Stimulated activated CD8-positive, alpha-beta memory T cell treated with anti-CD3 and anti-CD28 coated beads, Interleukin-15, amount 100 ng/mL, for 4 hours (primary cell): ENCODE data around the gene SPRYD3.
"Not testable (repeated sequence)": the region's sequence is repeated elsewhere in the genome, so short reads cannot be mapped to it uniquely, and the experiment has no call there.

Experiments
- DNase-seq, 2 donors: peaks; one replicate each; pipeline ENCODE4 v3.0.0-alpha.2; 2020; ENCODE audit warnings: low read depth in 2 of 2

Gene SPRYD3

DNA sequence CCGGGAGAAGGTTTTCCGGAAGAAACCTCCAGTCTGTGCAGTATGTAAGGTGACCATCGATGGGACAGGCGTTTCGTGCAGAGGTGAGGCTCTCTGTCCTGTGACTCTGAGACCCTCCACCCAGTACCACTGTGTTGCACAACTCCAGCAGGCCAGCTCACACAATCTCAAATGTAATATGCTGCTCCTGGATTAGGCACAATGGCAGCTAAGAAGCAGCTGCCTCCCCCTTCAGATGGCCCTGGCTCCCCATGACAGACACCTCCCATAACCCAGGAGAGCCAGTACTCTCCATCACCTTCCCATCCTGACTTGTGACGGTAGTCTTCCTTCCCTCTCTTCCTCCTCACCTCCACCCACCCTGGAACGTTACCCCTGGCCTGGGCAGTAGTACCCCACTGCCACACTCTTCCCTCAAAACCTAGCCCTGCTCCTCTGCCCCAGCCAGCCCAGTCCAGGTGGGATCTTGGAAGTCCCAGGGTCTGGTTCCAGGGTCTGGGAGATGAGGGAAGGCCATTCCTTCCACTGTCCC lies 27.2 kb downstream of the SPRYD3 start:
- DNase-seq: no peak

DNA sequence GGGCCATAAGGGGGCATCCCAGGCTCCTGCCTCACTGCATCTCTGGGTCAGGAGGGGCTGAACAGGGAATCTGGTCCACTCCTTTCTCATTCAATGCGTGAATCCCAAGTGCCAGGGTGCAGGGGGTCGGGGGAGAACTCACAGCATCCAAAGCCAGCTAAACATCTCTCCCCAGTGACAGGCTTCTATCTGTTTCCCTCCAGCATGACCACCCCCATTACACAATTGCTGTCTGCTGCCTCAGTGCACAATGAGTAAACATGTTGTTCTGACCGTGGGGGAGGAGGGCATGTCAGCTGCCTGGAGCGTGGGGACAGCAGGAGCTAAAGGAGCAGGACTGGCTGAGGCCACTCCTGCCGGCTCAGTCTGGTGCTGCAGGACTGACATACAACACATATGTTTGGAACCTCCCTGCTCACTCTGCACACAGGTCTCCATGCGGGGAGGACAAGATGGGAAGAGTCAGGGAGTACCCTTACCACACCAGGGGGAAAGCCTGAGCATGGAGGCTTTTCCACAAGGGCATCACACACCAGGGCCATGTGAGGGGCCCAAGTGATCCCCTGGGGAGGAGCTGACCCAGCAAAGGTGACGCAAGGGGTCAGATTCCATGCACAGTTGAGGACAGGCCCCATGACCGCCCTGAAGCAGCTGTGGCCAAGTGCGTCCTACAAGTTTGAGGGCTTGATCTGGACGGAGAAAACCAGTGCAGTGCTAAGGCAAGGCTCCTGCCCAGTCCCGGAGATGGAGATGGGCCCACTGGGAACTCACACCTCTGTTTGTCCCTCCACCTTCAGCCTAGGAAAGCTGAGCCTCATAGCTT lies 27.9 kb downstream of the SPRYD3 start:
- DNase-seq: no peak

DNA sequence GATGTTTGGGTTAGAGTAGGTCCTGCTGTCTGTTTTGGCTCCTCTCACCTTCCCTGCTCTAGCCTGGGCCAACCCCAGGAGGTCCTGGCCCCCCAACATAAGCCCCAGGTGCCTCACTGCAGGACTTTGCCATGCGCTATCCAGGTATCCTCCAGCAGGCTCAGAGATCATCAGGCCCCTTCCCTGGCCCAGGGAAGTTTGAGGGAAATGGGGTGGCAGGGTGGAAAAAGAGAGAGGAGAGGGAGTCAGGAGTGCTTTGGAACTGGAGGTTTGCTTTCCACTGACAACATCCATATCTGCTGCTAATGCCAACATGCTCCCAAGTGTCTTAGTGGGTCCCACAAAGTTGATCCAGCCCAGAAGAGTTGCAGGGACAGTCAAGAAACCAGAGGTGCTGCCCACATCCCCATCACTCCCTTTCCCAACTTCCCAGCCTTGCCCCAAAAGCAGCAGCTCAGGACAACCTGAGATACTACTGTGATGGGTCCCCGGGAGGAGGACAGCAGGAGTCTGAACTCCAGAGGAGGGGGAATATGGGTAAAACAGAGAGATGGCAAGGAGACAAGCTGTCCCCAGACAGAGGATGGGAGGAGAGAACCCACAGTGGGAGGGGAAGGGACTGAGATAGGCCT lies 28.6 kb downstream of the SPRYD3 start:
- no peak for DNase-seq

DNA sequence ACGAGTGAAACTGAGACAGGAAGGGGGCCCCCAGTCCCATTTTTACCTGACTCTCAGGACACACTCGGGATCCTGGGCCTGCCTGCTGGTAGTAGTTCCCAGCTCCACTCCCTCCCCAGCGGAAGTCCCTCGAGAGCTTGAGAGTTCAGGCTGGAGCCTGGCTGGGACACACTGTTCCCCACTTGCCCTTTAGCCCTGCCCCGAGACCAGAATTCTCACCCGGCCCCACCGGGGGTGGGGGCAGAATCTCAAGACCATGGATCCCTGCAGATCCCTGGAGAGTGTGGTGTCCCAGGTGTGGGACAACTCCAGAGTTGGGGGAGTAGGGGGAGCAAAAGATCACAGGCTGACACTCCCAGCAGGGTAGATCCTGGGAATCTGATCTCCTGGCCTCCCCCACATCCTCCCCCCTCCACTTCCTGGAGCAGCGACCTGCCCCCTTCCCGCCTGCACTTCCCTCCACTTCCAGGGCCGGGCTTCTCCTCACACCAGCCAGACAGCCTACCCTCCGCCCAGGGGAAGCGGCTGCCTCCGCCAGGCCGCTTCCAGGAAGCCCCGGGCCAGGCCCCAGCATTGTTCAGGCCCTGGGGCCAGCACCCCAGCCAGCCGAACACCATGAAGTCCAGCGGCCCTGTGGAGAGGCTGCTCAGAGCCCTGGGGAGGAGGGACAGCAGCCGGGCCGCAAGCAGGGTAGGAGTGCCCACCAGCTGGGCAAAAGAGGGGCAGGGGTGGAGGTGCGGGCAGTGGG lies 29.4 kb downstream of the SPRYD3 start, which contains the start of gene TNS2:
TSS of gene TNS2 (plus strand) at position 495 of the 748 bp plus-strand sequence. CDS start at position 616, 121 bp downstream.
- DNase-seq: no peak

DNA sequence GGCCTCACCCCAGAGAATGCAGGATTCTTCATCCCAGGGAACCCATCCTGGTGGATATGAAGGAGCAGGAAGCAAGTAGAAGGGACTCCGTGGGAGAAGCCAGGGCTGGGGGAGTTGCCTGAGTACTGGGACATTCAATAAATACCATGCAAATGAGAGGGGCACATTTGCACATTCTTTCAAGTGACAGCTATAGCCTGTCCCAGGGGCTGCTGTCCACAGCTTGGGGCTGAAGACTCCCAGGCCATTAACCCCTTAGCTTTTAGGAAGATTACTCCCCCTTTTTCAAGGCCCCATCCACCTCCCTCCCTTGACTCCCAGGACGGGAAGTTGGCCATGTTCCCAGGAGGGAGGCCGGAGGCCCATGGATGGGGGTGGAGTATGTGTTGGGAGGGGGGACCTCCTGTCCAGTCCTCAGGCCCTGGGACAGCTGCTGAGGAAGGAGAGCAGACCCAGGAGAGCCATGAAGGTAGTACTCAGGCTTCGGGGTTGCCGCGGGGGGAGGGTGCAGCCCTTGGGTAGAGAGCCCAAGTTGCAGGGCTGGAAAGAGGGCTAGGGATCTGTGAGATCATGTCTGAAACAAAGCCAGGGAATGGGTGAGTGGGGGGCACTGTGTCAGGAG lies 30.3 kb downstream of the SPRYD3 start:
- DNase-seq: no peak

DNA sequence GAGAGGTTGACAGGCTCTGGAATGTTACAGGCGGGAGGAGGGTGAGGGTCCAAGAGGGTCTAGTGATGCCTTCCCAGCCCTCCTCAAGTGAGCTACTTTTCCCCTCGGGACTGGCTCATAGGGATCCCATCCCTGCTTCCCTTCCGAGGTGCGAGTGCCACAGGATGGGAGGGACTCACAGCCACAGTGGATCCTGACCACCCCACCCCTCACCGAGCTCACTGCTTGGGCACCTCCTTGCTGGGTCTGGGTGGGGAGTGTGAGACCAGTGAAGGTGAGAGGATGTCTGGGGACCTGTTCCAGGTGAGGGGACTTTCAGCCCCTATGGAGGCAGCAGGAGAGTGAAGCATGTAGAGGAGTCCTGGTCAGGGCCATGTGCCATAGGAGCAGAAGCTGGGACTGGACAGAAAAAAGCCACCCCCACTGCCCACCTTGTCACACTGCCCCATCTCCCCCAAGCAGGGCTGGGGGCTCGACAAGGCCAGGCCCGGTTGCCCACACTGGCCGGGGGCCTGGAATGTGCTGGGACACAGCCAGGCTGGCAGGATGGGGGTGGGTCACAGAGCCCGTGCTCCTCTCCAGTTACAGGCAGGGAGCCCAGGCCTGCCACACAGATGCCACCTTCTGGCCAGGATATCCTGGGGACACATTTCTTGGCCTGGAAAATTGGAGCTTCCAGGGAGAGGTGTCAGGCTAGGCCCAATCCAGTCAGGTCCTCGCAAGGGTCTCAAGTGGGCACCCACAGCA lies 31.0 kb downstream of the SPRYD3 start:
- DNase-seq: no peak

DNA sequence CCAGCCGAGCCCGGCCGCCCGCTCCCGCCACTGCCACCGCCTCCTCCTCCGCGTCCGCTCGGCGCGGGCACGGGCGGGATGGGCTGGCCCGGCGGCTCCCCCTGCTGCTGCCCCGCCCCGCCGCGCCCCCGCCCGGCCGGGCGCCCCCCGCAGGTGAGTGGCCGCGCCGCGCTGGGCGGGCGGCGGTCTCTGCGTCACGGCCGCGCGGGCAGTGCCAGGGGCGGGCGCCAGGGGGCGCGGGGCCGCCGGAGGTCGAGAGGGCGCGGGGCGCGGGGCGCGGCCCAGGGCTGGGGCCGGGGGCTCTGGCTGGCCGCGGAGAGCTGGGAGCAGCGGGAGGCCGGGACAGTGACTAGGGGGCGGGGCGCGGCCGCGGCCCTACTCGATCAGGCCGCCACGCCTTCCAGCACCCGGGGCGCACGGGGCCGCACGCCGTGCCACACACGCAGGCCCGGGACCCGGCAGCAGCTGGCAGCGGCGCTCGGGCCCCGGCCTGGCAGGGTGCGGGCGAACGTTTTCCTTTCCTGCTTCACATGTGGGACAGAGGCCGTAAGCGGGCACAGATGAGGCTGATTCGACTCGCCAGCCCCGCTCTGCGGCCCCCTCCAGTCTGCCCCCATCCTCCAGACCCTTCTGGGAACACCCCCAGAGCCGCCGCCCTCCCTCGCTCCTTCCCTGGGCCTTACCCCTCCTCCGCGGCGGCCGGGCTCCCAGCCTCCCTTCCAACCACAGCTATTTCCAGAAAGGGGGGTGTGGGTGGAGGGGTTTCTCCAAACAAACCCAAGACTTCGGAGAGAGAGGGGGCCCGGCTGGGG lies 31.8 kb downstream of the SPRYD3 start:
- DNase-seq: peak; percentile 23 to 53

DNA sequence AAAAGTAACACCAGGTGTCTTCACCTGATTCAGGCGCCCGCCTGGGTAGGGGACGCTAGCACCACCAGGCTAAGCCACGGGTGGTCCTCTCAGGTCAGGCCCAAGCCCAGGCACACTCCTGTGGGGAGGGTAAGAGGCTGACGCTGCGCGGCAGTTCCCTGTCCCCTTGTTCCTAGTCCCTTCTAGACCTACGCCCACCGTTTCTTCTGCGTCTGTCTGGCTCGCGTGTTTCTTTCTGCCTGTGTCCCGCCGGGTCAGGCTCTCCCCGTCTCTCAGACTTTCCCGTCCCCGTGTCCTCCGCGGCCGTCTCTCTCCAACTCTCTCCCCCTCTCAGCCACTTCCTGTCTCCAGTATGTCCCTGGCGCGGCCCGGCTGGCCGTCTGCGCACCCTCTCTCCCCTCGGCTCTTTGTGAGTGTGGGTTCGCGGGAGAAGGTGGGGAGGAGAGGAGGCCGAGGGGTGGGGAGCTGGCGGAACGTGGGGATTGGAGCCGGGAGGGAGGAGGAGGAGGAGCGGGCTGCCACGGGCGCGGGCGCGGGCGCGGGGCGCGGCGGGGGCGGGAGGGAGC lies 32.5 kb downstream of the SPRYD3 start:
- no peak for DNase-seq

DNA sequence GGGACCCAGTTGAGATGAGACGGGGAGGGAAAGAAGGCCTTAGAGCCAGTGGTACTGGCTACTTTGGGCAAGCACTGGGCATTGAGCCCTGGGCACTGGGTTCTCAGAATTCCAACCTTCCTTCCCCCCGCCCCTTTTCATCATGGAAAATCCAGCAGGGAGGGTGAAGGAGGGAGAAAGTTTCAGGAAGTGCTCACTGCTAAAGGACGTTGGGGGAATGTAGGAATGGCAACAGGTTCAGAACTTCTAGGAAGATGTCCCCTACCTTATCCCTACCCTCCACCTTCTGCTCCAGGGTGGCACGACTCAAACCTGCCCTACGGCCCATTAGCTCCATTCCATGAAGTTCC lies 33.5 kb downstream of the SPRYD3 start:
- DNase-seq: no peak

DNA sequence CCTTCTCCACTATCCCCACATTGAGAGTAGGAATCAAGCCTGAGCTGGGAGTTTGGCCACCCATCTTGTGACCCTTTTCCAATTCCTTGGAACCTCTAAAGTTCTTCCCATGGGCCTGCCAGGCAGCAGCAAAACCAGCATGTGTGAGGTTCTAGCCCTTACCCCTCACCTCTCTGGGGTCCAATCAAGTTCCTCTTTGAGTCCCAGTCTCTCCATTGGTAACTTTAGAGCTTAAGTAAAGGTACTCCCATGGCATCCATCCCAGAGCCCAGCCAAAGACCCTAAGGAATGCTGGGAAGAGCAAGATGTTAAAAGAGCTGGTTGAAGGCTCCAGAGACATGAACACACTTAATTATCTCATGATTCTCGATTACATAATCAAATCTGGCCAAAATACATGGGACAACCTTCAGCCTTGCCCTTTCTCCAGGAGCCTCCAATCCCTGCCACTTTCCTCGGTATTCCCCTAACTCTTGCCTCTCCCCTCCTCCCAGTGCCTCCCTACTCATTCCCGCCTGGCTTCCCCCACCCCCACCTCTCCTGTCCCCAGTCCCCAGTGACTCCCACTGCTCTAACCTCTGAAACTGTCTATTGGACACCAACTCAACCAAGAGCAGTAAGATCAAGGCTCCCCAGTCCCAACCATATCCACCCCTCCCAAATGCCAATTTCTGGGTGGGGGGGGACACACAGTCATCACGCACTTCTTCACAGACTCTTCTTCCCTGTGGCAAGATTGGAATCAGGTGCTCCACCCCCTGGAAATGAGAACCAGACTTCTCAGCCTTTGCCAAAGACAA lies 34.1 kb downstream of the SPRYD3 start:
- DNase-seq: no peak

DNA sequence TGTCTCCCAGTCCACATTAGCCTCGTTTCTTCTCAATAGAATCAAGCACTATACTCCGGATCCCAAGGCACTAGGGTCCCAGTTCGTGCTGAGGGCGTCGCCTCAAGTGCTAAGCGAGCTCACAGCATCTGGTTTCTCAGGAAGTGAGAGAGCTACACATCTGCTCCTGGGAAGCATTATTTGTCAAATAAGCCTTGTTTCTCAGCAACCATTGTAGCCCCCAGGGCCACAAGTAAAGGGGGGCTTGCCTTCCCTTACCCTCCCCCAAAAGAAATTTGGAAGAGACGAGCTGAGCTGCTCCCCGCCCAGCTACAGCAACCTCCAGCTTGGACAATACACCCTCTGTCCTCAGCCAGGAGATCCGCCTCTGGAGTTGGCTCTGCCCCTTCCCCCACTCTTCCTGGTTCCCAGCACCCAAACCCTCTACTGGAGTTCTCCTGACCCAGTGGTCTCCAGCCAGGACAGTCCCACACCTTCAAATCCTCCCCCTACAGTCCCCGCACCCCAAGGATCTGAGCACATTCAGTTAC lies 35.1 kb downstream of the SPRYD3 start:
- DNase-seq: no peak

DNA sequence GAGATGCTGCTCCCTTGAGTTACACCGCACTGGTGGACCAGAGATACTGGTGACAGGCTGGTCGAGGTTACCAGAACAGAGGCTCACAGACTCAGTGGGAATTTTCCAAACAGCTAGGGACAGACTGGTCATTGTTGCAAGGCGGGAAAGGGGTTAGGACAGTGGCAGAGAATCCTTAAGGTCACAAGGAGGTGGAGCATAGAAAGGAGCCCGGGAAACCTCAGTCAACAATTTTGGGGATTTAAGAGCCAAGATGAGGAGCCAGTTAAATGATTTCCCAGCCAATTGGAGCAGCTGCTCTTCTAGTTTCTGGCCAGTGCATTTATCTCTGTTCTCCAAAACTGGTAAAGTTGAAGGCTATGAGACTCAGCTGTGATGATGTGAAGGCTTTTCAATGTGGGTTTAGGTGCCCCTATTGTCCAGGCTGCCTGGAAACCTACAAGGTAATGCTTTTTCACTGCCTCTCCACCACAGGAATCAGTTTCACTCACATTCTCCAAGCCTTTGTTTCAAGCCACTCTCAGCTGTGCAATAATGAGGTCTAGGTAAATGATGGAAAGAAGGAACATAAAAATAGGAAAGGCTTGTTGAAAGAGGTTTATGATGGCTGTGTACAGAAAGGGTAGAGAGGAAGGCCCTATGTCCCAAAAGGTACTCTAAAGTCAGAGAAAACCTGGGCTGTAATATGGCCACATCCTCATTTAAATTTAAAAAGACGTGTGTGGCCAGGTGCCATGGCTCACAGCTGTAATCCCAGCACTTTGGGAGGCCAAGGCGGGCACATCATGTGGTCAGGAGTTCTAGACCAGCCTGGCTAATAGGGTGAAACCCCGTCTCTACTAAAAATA lies 36.4 kb downstream of the SPRYD3 start:
- no peak for DNase-seq

DNA sequence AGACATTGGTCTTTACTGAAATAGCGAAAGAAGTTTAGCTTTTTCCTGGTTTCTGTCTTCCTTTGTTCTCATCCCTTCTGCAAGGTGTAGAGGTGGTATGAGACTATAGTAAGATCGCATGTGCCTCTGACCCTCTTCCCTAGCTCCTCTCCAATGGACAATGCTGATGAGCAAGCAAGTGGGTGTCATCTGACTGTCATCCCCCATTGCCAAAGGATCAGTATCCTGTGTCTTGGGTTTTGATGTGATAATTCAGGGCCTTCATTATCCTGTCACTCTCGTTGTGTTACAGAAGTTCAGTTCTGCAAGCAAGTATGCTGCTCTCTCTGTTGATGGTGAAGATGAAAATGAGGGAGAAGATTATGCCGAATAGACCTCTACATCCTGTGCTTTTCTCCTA lies 39.3 kb downstream of the SPRYD3 start:
- DNase-seq: no peak

DNA sequence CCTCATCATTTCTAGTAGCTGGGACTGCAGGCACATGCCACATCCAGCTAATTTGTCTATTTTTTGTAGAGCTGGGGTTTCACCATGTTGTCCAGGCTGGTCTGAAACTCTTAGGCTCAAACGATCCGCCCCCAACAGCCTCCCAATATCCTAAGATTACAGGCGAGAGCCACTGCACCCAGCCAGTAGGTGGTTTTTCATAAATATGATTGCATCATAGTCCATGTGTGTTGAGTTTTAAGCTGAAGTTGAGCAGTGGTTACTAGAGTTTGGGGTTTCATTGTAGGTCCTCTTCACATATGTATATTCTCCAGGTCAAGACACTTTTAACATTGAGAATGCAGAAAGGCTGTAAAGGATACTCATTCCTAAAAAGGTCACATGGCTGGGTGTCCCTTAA lies 42.4 kb downstream of the SPRYD3 start:
- DNase-seq: no peak

DNA sequence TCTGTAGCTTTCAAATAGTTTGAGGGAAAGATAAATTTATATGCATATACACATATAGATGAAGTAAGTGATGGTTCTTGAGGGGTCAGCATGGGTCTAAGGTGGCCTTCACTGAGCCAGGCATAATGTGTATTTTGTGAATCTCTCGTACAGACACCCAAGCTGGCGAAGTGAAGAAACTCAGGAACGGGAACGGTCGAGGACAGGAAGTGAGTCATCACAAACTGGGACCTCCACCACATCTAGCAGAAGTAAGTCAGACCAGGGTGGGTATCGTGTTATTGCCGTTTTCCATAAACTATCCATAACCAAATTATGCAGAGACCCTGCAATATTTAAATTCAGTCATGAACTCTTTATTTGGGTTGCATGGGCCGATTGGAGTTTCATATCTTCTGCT lies 44.7 kb downstream of the SPRYD3 start:
- no peak for DNase-seq

DNA sequence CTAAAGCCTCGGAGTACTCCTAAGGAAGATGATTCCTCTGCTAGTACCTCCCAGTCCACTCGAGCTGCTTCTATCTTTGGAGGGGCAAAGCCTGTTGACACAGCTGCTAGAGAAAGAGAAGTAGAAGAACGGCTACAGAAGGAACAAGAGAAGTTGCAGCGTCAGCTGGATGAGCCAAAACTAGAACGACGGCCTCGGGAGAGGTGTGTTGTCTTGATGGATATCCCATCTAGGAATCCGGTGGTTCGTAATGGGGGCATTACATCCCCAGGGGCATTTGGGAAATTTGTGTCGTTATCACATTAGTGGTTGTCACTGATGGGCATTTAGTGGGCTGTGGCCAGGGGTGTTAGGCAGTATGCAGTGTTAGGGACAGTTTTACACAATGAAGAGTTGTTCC lies 45.4 kb downstream of the SPRYD3 start:
- not testable (repeated sequence) for DNase-seq

DNA sequence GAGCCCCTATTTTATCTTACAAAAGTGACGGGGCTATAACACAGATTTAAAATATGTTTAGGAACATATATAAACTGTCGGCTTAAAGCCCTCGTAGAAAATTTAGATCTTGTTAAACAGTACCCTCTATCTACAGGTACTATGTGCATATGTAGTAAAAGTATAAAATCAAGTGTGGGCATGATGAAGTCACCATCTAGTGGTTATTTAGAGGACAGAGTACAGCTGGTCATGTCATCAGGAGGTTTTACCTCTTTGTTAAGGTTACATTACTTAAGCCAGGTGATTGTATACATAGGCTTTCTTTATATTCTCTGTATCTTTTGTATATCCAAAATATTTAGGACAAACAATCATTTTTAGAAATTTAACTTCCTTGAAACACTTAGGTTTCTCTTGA lies 47.6 kb downstream of the SPRYD3 start:
- no peak for DNase-seq

DNA sequence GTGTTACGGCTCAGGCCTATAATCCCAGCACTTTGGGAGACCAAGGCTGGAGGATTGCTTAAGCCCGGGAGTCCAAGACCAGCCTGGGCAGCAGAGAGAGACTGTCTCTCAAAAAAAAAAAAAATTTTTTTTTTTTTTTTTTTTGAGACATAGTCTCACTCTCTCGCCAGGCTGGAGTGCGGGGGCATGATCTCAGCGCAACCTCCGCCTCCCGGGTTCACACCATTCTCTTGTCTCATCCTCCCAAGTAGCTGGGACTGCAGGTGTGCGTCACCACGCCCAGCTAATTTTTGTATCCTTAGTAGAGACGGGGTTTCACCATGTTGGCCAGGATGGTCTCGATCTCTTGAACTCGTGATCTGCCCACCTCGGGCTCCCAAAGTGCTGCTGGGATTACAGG lies 52.2 kb downstream of the SPRYD3 start:
- not testable (repeated sequence) for DNase-seq
